Cerebellar nuclear complex (tissue), 1 donor: ENCODE data around the gene BCL7B.
"Not testable (repeated sequence)": the region's sequence is repeated elsewhere in the genome, so short reads cannot be mapped to it uniquely, and the experiment has no call there.

ENCODE experiments used
- DNase-seq, 2 experiments: peaks; one replicate each; lab custom pipeline; 2025; lab: John Stamatoyannopoulos, UW

The BCL7B gene

DNA sequence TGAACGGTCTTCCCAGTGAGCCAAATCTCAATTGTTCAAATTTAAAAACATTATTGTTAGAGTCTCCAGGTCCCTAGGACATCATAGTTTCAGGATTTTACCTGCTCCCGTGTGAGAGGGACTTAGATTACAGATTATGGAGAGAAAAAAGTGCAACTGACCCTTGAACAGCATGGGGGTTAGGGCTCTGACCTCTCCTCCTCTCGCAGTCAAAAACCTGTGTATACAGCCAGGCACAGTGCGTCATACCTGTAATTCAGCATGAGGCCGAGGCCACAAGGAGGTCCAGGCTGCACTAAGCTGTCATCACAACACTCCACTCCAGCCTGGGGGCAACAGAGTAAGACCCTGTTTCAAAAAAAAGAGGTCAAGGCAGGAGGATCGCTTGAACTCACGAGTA is 60.9 kb downstream of the BCL7B start:
- no peak for DNase-seq

DNA sequence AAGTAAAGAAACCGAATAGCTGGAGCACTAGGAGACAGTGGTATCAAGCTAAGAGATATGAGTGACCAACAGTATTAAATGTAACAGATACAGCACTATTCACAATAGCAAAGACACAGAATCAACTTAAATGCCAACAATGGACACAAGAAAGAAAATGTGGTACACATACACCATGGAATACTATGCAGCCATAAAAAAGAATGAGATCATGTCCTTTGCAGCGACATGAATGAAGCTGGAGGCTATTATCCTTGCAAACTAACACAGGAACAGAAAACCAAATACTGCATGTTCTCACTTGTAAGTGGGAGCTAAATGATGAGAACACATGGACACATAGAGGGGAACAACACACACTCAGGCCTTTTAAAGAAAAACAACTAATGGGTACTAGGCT is 62.0 kb downstream of the BCL7B start:
- not testable (repeated sequence) for DNase-seq

DNA sequence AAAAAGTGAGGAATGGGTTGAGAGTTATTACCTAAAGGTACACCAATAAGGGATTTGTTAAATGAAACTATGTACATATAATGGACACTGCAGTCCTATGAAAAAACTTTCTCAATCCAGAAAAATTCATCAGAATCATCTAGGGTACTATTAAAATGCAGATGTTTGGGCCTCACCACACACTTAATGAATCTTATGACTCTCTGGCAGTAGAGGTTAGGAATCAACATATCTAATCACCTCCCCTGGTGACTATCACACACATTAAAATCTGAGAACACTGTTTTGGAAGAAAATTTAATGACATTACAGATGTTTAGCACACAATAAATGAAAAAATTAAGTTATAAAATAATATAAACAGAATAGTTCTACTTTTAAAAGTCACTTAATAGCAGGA is 67.5 kb downstream of the BCL7B start:
- DNase-seq = no peak

DNA sequence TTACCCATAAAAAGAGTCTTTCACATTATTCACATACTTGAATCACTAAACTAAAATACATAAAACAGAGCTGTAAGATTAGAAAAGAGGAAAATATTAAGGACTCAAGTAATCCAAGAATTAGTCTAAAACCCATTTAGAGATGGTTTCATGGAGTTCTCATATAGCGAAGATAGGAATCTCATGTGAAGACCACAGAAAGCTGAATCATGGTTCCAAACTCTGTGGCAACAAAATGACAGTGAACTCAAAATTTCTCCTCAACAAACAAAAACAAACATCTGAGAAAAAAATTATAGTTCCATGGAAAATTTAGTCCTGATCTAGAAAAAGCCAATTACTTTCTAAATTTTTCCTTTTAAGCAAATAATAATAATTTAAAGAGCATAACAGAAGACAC is 70.0 kb downstream of the BCL7B start:
- no peak for DNase-seq
